HCT116 (cell line): ENCODE results near the gene SLC6A6. TPM values are rescaled to one million over a fixed set of nuclear protein-coding genes. Genes with fewer than 3 reads are reported as not detected.

Experiments
- ATAC-seq: fragments of 200-7000 bp; cut with Tn5 transposase; 2 replicates; pipeline ENCODE4 v1.9.1; 2020; ENCODE audit warnings: mild to moderate bottlenecking, moderate library complexity
- BruUV-seq: library from RNA; stranded (reverse); fragments of 400-500 nt; replicated peaks from 2 replicates; lab custom pipeline; 2021; lab: Mats Ljungman, UMichigan
- CTCF ChIA-PET: fragments of 300-600 bp; sonication (Branson Sonifier 250); formaldehyde crosslinking; loops from one replicate; lab custom pipeline; 2021; ENCODE audit warnings: antibody characterized with exemption; lab: Charles Lee
- POLR2A ChIA-PET: fragments of 300-600, 350-600 bp; sonication (Branson Sonifier 250); formaldehyde crosslinking; loops from one replicate; lab custom pipeline; 2021; ENCODE audit warnings: antibody characterized with exemption; lab: Charles Lee
- RAD21 ChIA-PET, 2 experiments: fragments of 300-600 bp; sonication (Branson Sonifier 250); formaldehyde crosslinking; loops; one replicate each; lab custom pipeline; 2023; ENCODE audit warnings: low total read pairs in 2 of 2; ENCODE audit not compliant: uncharacterized antibody in 2 of 2, unreplicated experiment in 2 of 2, low non-redundant PET in 1 of 2; lab: Charles Lee
- DNase-seq: peaks from one replicate; pipeline ENCODE4 v3.0.0-alpha.2; 2010; ENCODE audit warnings: low read depth, low spot score
- H2AFZ ChIP-seq: fragments of 200-600 bp; shearing (Covaris generic), sonication (generic); 2 replicates; pipeline ENCODE4 v1.6.1; 2017; ENCODE audit warnings: low read depth, mixed run types, mixed read lengths, antibody characterized with exemption, low read length; ENCODE audit not compliant: poor library complexity, severe bottlenecking
- H3K27ac ChIP-seq: 2 replicates; pipeline ENCODE4 v1.5.1; 2012; ENCODE audit warnings: low read depth, low read length
- H3K27me3 ChIP-seq: fragments of 200-600 bp; sonication (generic); 2 replicates; pipeline ENCODE4 v1.6.1; 2016; ENCODE audit warnings: mixed run types, low read length, mixed read lengths; ENCODE audit not compliant: insufficient read depth
- H3K36me3 ChIP-seq, 2 experiments: fragments of 200-500 bp in 1 of 2; fragments of 200-600 bp in 1 of 2; sonication (Bioruptor generic) in 1 of 2; sonication (generic) in 1 of 2; 2 replicates each; pipeline versions ENCODE4 v1.5.1 to v1.6.1; 2014 to 2016; ENCODE audit warnings: low read length in 2 of 2, inconsistent platforms in 1 of 2, mixed read lengths in 1 of 2, mixed run types in 1 of 2; ENCODE audit not compliant: insufficient read depth in 2 of 2, control insufficient read depth in 1 of 2
- H3K4me1 ChIP-seq, 2 experiments: fragments of 200-600 bp in 1 of 2; sonication (generic) in 1 of 2; 2 replicates each; pipeline versions ENCODE4 v1.5.1 to v1.6.1; 2012 to 2017; ENCODE audit warnings: low read length in 2 of 2, inconsistent platforms in 1 of 2, mild to moderate bottlenecking in 1 of 2, mixed read lengths in 1 of 2, mixed run types in 1 of 2, moderate library complexity in 1 of 2; ENCODE audit not compliant: insufficient read depth in 2 of 2, control insufficient read depth in 1 of 2
- H3K4me2 ChIP-seq: fragments of 200-600 bp; sonication (generic); 2 replicates; pipeline ENCODE4 v1.6.1; 2017; ENCODE audit warnings: mixed run types, low read length, mixed read lengths
- H3K4me3 ChIP-seq, 2 experiments: fragments of 200-600 bp in 1 of 2; sonication (generic) in 1 of 2; replicated peaks in 1 of 2; 2 replicates each; pipeline ENCODE4 v1.5.1; 2011 to 2016; ENCODE audit warnings: low read length in 2 of 2, control low read depth in 1 of 2, low read depth in 1 of 2, mild to moderate bottlenecking in 1 of 2, mixed read lengths in 1 of 2, mixed run types in 1 of 2
- H3K79me2 ChIP-seq: fragments of 200-600 bp; sonication (generic); 2 replicates; pipeline ENCODE4 v1.6.1; 2017; ENCODE audit warnings: mild to moderate bottlenecking, mixed run types, low read length, moderate library complexity, mixed read lengths; ENCODE audit not compliant: insufficient read depth
- H3K9ac ChIP-seq: fragments of 200-600 bp; sonication (generic); 2 replicates; pipeline ENCODE4 v1.6.1; 2016; ENCODE audit warnings: low read length, mixed read lengths
- H3K9me2 ChIP-seq: fragments of 200-600 bp; sonication (generic), shearing (Covaris generic); 2 replicates; pipeline ENCODE4 v1.6.1; 2017; ENCODE audit warnings: mixed run types, mild to moderate bottlenecking, moderate library complexity; ENCODE audit not compliant: insufficient read depth
- H3K9me3 ChIP-seq, 2 experiments: fragments of 200-500 bp in 1 of 2; fragments of 200-600 bp in 1 of 2; sonication (Bioruptor generic) in 1 of 2; sonication (generic) in 1 of 2; 2 replicates each; pipeline ENCODE4 v1.6.1; 2014 to 2017; ENCODE audit warnings: low read length in 2 of 2, mixed read lengths in 2 of 2, inconsistent platforms in 1 of 2, low read depth in 1 of 2, mild to moderate bottlenecking in 1 of 2, mixed run types in 1 of 2, moderate library complexity in 1 of 2; ENCODE audit not compliant: control insufficient read depth in 1 of 2, insufficient read depth in 1 of 2
- H4K20me1 ChIP-seq: fragments of 200-600 bp; sonication (generic), shearing (Covaris generic); 2 replicates; pipeline ENCODE4 v1.6.1; 2017; ENCODE audit warnings: mixed run types, mild to moderate bottlenecking, moderate library complexity; ENCODE audit not compliant: insufficient read depth
- CEBPB ChIP-seq: IDR thresholded peaks from 2 replicates; pipeline ENCODE4 v1.6.1; 2012; ENCODE audit warnings: low read depth
- CTCF ChIP-seq, 3 experiments: fragments of 200-600 bp in 1 of 3; sonication (generic) in 1 of 3; IDR thresholded peaks in 2 of 3; conservative IDR thresholded peaks in 1 of 3; 2 replicates each; pipeline ENCODE4 v1.5.1; 2012 to 2017; ENCODE audit warnings: low read depth in 2 of 3, low read length in 2 of 3, antibody characterized with exemption in 1 of 3, borderline replicate concordance in 1 of 3, control low read depth in 1 of 3, mild to moderate bottlenecking in 1 of 3, mixed read lengths in 1 of 3, mixed run types in 1 of 3, moderate library complexity in 1 of 3; ENCODE audit not compliant: insufficient read depth in 1 of 3
- EZH2 ChIP-seq: fragments of 200-600 bp; sonication (generic); IDR thresholded peaks from 2 replicates; pipeline ENCODE4 v1.6.1; 2017; ENCODE audit warnings: antibody characterized with exemption, mixed run types
- FOSL1 ChIP-seq: IDR thresholded peaks from 2 replicates; pipeline ENCODE4 v1.6.1; 2012; ENCODE audit warnings: low read depth
- POLR2A ChIP-seq: IDR thresholded peaks from 2 replicates; pipeline ENCODE4 v1.7.0; 2011; ENCODE audit warnings: borderline replicate concordance; ENCODE audit not compliant: insufficient read depth, insufficient read length; ENCODE audit errors: extremely low read depth
- POLR2AphosphoS5 ChIP-seq: IDR thresholded peaks from 2 replicates; pipeline ENCODE4 v1.6.1; 2011; ENCODE audit warnings: mild to moderate bottlenecking, low read depth, low read length, moderate library complexity
- SP1 ChIP-seq: IDR thresholded peaks from 2 replicates; pipeline ENCODE4 v1.6.1; 2012; ENCODE audit warnings: low read depth
- SRF ChIP-seq: IDR thresholded peaks from 2 replicates; pipeline ENCODE4 v1.6.1; 2012; ENCODE audit warnings: low read depth
- TCF7L2 ChIP-seq: IDR thresholded peaks from 2 replicates; pipeline ENCODE4 v1.7.0; 2011; ENCODE audit warnings: borderline replicate concordance, inconsistent platforms; ENCODE audit not compliant: insufficient read depth, insufficient read length; ENCODE audit errors: extremely low read depth
- YY1 ChIP-seq: IDR thresholded peaks from 2 replicates; pipeline ENCODE4 v1.6.1; 2011; ENCODE audit warnings: low read length, low read depth, moderate library complexity, mild to moderate bottlenecking; ENCODE audit not compliant: insufficient replicate concordance; ENCODE audit errors: extremely low read depth
- ZNF274 ChIP-seq: fragments of 200-500 bp; sonication (Bioruptor generic); IDR thresholded peaks from 2 replicates; pipeline ENCODE4 v1.6.1; 2014; ENCODE audit warnings: mild to moderate bottlenecking, low read depth, low read length, inconsistent platforms
- intact Hi-C: fragments of 100-400 bp; cut with micrococcal nuclease; formaldehyde crosslinking; loops from 2 replicates; pipeline ENCODE4 v1.10.0; 2022
- total RNA-seq: library from RNA; stranded (reverse); gene quantifications from one replicate; pipeline ENCODE4 v1.2.1, GENCODE V29; 2021; ENCODE audit not compliant: unreplicated experiment
- TF ChIP-seq, protein P1 (sequence below): IDR thresholded peaks from 2 replicates; pipeline ENCODE4 v1.6.1; 2012; ENCODE audit warnings: low read depth

The SLC6A6 gene
- total RNA-seq, 1 experiment from 2014 or later = 36.3 TPM

GRCh38 chr3:14403619-14404155 lies 1.3 kb downstream of the SLC6A6 start:
- peak overlapping the region; percentile 93 to 98 for H3K4me3 ChIP-seq
- RAD21 ChIA-PET = no interaction called here
- no TSS peak for BruUV-seq
- intact Hi-C loops = loop anchor here (2.0 kb wide), 1 partner anchor 49 kb away; no protein-coding TSS in a partner anchor
- peaks cover 33 to 39% of the 10 kb centered on the region in 2 experiments for H3K4me1 ChIP-seq
- peak overlapping the region; percentile 97 for H3K4me2 ChIP-seq
- DNase-seq = no peak
- no peaks in the 10 kb centered on the region for H3K9me3 ChIP-seq
- H3K27me3 ChIP-seq = no peaks in the 10 kb centered on the region
- no peak for TF ChIP-seq POLR2AphosphoS5
- TF ChIP-seq, protein P1, sequence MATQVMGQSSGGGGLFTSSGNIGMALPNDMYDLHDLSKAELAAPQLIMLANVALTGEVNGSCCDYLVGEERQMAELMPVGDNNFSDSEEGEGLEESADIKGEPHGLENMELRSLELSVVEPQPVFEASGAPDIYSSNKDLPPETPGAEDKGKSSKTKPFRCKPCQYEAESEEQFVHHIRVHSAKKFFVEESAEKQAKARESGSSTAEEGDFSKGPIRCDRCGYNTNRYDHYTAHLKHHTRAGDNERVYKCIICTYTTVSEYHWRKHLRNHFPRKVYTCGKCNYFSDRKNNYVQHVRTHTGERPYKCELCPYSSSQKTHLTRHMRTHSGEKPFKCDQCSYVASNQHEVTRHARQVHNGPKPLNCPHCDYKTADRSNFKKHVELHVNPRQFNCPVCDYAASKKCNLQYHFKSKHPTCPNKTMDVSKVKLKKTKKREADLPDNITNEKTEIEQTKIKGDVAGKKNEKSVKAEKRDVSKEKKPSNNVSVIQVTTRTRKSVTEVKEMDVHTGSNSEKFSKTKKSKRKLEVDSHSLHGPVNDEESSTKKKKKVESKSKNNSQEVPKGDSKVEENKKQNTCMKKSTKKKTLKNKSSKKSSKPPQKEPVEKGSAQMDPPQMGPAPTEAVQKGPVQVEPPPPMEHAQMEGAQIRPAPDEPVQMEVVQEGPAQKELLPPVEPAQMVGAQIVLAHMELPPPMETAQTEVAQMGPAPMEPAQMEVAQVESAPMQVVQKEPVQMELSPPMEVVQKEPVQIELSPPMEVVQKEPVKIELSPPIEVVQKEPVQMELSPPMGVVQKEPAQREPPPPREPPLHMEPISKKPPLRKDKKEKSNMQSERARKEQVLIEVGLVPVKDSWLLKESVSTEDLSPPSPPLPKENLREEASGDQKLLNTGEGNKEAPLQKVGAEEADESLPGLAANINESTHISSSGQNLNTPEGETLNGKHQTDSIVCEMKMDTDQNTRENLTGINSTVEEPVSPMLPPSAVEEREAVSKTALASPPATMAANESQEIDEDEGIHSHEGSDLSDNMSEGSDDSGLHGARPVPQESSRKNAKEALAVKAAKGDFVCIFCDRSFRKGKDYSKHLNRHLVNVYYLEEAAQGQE = no peak
- TF ChIP-seq CEBPB = no peak
- no peak for TF ChIP-seq EZH2
- no peak for TF ChIP-seq SRF
- no peak for TF ChIP-seq CTCF (IDR thresholded peaks at IDR 0.05 in 2 of 3, conservative IDR thresholded peaks at IDR 0.05 in 1 of 3; ENCODE audit: borderline replicate concordance in 1 of 3, insufficient read depth in 1 of 3, low read depth in 2 of 3, low read length in 2 of 3)
- TF ChIP-seq YY1 = no peak
- TF ChIP-seq FOSL1 = no peak
- no peak for TF ChIP-seq POLR2A
- TF ChIP-seq TCF7L2 = no peak
- TF ChIP-seq ZNF274 = no peak
- TF ChIP-seq SP1 = no peak
- TF ChIP-seq, all 23 proteins: peak for 0
- Histone ChIP-seq H3K27ac (peak overlapping the region; percentile 93), H4K20me1 (no peaks in the 10 kb centered on the region), H3K9me2 (no peaks in the 10 kb centered on the region), H3K79me2 (peaks cover 60% of the 10 kb centered on the region), H3K9ac (peak overlapping the region; percentile 93), H2AFZ (no peak overlapping the region), H3K36me3 (0 out of 4 replicates have a peak, but pooled peaks cover 0 to 2% of the 10 kb centered on the region in 2 experiments)
- POLR2A ChIA-PET = interaction anchor here (1.6 kb wide), 1 partner anchor 29 kb away, joined by 3 read pairs; no protein-coding TSS in a partner anchor
- CTCF ChIA-PET = interaction anchor here (2.1 kb wide), 1 partner anchor 29 kb away, joined by 8 read pairs; no protein-coding TSS in a partner anchor
- ATAC-seq = no peak
